IPS-20b (cell line): ENCODE data around the gene TEAD1.

ENCODE experiments used
- H3K27ac ChIP-seq: one replicate; pipeline ENCODE4 v1.5.1; 2013; ENCODE audit warnings: low read length
- H3K27me3 ChIP-seq: 2 replicates; pipeline ENCODE4 v1.6.1; 2013; ENCODE audit warnings: mild to moderate bottlenecking, low read length, inconsistent platforms; ENCODE audit not compliant: insufficient read depth
- H3K36me3 ChIP-seq: 2 replicates; pipeline ENCODE4 v1.6.1; 2013; ENCODE audit warnings: low read depth, mild to moderate bottlenecking, inconsistent platforms, low read length, moderate library complexity; ENCODE audit not compliant: insufficient read depth
- H3K4me1 ChIP-seq: 2 replicates; pipeline ENCODE4 v1.6.1; 2013; ENCODE audit warnings: mild to moderate bottlenecking, control low read depth, inconsistent platforms, low read length, moderate library complexity; ENCODE audit not compliant: insufficient read depth
- H3K4me3 ChIP-seq: 2 replicates; pipeline ENCODE4 v1.5.1; 2013; ENCODE audit warnings: mild to moderate bottlenecking, low read length, inconsistent platforms
- H3K9ac ChIP-seq: 2 replicates; pipeline ENCODE4 v1.6.1; 2013; ENCODE audit warnings: low read depth, mild to moderate bottlenecking, inconsistent platforms, low read length, moderate library complexity
- H3K9me3 ChIP-seq: 2 replicates; pipeline ENCODE4 v1.6.1; 2013; ENCODE audit warnings: mild to moderate bottlenecking, low read depth, low read length, inconsistent platforms; ENCODE audit not compliant: insufficient read depth

The TEAD1 gene

GRCh38 chr11:12854829-12855228 lies 180.6 kb downstream of the TEAD1 start:
- no peaks in the 10 kb centered on the region for H3K27me3 ChIP-seq
- H3K4me1 ChIP-seq: no peaks in the 10 kb centered on the region; the same call in 1 of the 2 replicates
- H3K4me3 ChIP-seq: no peak overlapping the region
- H3K27ac ChIP-seq: no peak overlapping the region
- no peaks in the 10 kb centered on the region for H3K9me3 ChIP-seq
- no peak overlapping the region for H3K9ac ChIP-seq
- no peaks in the 10 kb centered on the region for H3K36me3 ChIP-seq

GRCh38 chr11:12856338-12856737 lies 182.1 kb downstream of the TEAD1 start:
- Histone ChIP-seq H3K27ac (no peak overlapping the region), H3K36me3 (no peaks in the 10 kb centered on the region), H3K27me3 (no peaks in the 10 kb centered on the region), H3K4me3 (no peak overlapping the region), H3K9ac (no peak overlapping the region), H3K4me1 (peaks cover 8% of the 10 kb centered on the region; the same call in 1 of the 2 replicates), H3K9me3 (no peaks in the 10 kb centered on the region)

GRCh38 chr11:12857572-12857971 lies 183.4 kb downstream of the TEAD1 start:
- no peak overlapping the region for H3K27ac ChIP-seq
- H3K4me3 ChIP-seq: no peak overlapping the region
- peaks cover 15% of the 10 kb centered on the region for H3K4me1 ChIP-seq
- H3K36me3 ChIP-seq: no peaks in the 10 kb centered on the region
- H3K9me3 ChIP-seq: no peaks in the 10 kb centered on the region
- H3K27me3 ChIP-seq: no peaks in the 10 kb centered on the region
- no peak overlapping the region for H3K9ac ChIP-seq

- H3K9me3 ChIP-seq: no peaks in the 10 kb centered on the region
- H3K4me1 ChIP-seq: peaks cover 33% of the 10 kb centered on the region
- no peak overlapping the region for H3K9ac ChIP-seq
- no peak overlapping the region for H3K27ac ChIP-seq
- no peaks in the 10 kb centered on the region for H3K36me3 ChIP-seq
- no peaks in the 10 kb centered on the region for H3K27me3 ChIP-seq
- H3K4me3 ChIP-seq: no peak overlapping the region
Measured at GRCh38 chr11:12859872-12860657, 185.8 kb downstream of the TEAD1 start.

- Histone ChIP-seq H3K36me3 (no peaks in the 10 kb centered on the region), H3K9me3 (no peaks in the 10 kb centered on the region), H3K27ac (no peak overlapping the region), H3K27me3 (no peaks in the 10 kb centered on the region), H3K4me3 (no peak overlapping the region), H3K9ac (no peak overlapping the region), H3K4me1 (peaks cover 40% of the 10 kb centered on the region)
Measured at GRCh38 chr11:12860827-12861226, 186.6 kb downstream of the TEAD1 start.

GRCh38 chr11:12862696-12863469 lies 188.7 kb downstream of the TEAD1 start:
- Histone ChIP-seq H3K4me1 (peaks cover 55% of the 10 kb centered on the region), H3K27ac (peak overlapping the region; percentile 90), H3K9me3 (no peaks in the 10 kb centered on the region), H3K4me3 (peak overlapping the region; percentile 59), H3K9ac (peak overlapping the region; percentile 91), H3K36me3 (no peaks in the 10 kb centered on the region), H3K27me3 (no peaks in the 10 kb centered on the region)

GRCh38 chr11:12863605-12864121 lies 189.4 kb downstream of the TEAD1 start:
- Histone ChIP-seq H3K4me1 (peaks cover 55% of the 10 kb centered on the region), H3K9me3 (no peaks in the 10 kb centered on the region), H3K4me3 (peak overlapping the region; percentile 59), H3K9ac (peak overlapping the region; percentile 91), H3K27ac (peak overlapping the region; percentile 90), H3K36me3 (no peaks in the 10 kb centered on the region), H3K27me3 (no peaks in the 10 kb centered on the region)

GRCh38 chr11:12864316-12865156 lies 190.3 kb downstream of the TEAD1 start:
- peak overlapping the region; percentile 90 for H3K27ac ChIP-seq
- H3K36me3 ChIP-seq: no peaks in the 10 kb centered on the region
- H3K4me1 ChIP-seq: peaks cover 55% of the 10 kb centered on the region
- H3K9me3 ChIP-seq: no peaks in the 10 kb centered on the region
- H3K9ac ChIP-seq: peak overlapping the region; percentile 91
- H3K4me3 ChIP-seq: peak overlapping the region; percentile 59
- H3K27me3 ChIP-seq: no peaks in the 10 kb centered on the region

- Histone ChIP-seq H3K4me3 (no peak overlapping the region; the same call in 1 of the 2 replicates), H3K4me1 (peaks cover 50% of the 10 kb centered on the region), H3K27me3 (no peaks in the 10 kb centered on the region), H3K36me3 (no peaks in the 10 kb centered on the region), H3K9ac (peak overlapping the region; percentile 73; the same call in 1 of the 2 replicates), H3K27ac (peak overlapping the region; percentile 60), H3K9me3 (no peaks in the 10 kb centered on the region)
Measured at GRCh38 chr11:12865863-12866595, 191.8 kb downstream of the TEAD1 start.

GRCh38 chr11:12867531-12867930 lies 193.3 kb downstream of the TEAD1 start:
- no peak overlapping the region for H3K9ac ChIP-seq
- no peaks in the 10 kb centered on the region for H3K27me3 ChIP-seq
- no peak overlapping the region for H3K27ac ChIP-seq
- H3K4me1 ChIP-seq: peaks cover 41% of the 10 kb centered on the region
- no peak overlapping the region for H3K4me3 ChIP-seq
- H3K36me3 ChIP-seq: peaks cover 8% of the 10 kb centered on the region; the same call in 1 of the 2 replicates
- H3K9me3 ChIP-seq: no peaks in the 10 kb centered on the region
